ENCODE results near the gene COL4A4.

Gene COL4A4

DNA sequence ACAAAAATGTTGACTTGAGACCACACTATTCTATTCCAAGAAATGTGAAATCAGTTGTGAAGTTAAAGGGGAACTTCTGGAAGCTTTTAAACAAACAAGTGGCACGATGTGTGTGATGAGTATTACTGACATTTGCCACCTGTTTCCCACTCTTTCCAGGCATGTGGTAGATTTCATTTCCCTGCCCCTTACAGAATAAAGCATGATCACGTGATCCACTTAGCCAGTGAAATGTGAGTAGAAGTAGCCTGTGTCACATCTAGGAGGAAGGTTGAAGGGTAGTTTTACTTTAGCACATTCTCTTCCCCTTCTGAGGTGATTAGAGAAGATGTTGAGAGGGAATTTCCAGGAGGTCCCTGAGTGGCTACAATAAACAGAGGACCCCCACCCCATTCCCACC, 3.8 kb downstream of the COL4A4 start:
- no peak for DNase-seq

DNA sequence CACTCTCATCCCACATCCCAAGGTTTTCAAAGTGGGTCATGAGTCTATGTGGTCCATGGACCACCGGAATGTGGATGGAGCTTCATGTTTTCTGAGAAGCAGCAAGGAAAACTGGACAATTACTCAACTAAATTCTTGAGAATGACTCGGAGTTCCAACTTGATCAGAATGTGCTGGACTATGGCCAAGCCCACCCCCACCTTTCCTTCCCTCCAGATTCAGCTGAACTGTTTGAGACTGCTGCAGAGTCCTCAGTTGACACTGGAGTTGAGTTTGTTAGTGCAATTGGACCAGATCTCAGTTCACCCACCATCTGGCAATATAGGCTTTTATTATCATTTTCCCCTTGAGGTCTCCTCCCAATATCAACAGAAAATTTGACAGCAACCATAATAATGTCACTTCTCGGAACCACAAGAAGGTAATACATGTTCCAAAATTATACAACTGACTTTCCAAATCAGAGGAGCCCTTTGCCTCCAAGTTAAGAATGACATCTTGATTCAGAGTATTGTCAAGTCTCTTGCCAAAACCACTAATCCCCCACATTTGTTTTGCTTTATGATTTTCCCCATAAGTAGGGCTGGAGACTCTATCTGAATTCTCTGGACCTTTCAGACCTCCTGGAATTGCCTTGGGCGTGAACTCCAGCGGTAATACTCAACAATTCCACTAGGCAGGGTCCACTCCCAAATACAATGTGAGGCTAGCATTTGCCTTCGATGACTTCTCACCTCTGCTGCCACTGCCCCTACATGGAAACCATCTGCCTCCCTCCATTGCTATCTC, 8.8 kb downstream of the COL4A4 start:
- no peak for DNase-seq

DNA sequence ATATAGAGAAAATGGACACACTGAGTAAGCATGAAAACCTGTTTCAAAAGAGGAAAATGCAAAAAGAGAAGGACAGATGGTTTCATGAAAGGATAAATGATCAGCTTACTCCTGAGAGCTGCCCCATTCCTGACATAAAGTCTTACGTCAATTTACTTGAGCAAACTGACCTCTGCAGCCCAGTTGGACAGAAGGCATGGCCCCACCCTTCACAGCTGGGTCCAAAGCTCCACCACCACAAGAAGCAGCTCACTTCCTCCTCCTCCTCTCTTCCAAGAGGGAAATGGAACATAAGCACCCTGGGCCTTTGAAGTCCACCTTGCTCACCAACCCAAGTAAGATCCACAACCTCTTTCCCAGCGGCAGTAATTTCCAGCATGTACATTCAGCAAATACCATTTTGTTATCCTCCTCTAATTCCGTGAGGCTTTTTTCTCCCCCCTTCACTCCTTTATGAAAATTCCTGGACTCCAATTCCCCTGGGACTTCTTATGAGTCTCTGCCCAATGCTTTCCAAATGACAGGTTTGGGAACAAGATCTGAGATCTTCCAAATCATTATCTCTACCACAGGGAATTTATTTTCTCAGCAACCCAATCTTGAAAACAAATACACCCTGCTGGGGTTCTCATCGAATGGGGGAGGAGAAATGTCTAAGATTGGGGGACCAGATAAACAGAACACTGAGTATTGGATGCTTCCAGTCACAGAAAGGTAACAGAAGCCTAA, 10.1 kb downstream of the COL4A4 start:
- no peak for DNase-seq

DNA sequence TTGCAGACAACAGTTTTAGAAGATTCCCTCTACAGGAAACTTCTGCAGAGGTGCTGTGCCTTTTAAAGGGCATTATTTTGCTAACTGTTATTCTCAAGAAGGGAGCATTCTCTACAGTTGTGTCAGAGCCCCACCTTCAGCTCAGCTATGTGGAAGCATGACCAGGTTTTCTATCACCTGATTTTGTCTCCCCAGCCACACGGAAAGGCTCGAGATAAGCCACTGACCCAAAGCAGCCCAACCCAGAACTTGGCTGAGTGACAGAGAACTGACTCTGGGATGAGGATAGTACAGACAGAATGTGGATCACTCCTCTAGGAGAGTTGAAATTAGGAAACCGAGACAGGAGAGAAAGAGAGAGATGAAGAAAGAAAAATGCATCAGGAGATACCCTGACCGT, 10.7 kb downstream of the COL4A4 start:
- no peak for DNase-seq

DNA sequence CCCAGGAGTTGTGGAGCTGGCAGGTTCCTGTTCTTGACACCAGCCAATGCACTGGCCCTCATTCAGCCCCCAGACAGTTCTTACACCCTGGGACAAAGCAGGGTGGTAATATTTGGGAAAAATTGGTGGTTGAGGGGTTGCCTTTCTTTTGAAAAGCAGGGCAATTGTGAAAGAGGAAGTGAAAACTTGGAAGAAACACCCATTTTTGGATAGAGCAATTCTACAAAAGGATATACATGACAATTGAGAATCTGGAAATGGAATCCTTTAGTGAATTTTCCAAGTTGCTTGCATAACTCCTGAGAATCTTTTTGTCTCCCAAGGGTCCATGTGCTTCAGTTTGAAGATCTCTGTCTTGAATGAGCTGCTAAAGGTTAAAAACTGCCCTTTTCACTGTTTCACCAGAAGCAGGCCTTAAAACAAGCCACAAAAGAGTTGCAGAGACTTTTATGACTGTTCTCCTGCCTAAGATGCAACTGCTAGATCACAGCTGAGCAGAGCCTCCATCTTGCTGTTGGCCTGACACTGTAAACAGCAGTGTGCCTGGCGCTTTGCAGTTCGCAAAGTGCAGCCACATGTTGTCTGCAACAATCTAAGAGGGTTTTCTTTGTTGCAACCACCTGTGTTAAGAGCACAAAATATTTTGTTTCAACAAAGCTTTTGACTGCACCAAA, 11.8 kb downstream of the COL4A4 start:
- DNase-seq, result no peak

DNA sequence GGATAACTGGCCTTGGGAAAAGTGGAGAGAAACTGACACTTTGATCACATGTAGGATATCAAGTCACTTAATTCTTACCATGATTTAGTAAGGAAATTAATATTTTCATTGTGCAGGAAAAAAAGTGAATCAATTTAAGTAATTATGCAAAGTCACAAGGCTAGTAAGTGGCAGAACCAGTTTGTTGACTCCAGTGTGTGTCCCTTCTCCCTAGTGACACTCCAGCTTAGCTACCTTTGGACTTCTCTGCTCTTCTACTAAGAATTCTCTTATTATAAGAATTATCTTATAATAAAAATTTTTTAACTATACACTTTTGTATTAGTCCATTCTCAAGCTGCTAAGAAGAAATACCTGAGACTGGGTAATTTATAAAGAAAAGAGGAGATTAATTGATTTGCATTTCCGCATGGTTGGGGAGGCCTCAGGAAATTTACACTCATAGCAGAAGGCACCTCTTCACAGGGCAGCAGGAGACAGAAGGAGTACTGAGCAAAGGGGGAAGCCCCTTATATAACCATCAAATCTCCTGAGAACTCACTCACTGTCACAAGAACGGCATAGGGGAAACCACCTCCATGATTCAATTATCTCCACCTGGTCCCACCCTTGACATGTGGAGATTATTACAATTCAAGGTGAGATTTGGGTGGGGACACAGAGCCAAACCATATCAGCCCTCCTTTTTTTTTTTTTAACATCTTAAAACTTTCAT, 13.6 kb downstream of the COL4A4 start:
- DNase-seq, result no peak

DNA sequence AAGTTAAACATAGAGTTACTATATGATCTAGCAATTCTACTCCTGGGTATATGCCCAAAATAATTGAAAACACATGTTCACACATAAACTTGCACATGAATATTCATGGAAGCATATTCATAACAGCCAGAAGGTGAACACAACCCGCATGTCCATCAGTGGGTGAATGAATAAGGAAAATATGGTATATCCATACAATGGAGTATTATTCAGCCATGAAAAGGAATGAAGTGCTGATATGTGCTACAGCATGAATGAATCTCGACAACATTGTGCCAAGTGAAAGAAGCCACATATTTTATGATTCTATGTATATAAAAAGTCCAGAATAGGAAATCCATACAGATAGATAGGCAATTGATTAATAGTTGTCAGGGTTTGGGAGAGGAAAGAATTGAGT, 15.9 kb downstream of the COL4A4 start:
- no peak for DNase-seq

DNA sequence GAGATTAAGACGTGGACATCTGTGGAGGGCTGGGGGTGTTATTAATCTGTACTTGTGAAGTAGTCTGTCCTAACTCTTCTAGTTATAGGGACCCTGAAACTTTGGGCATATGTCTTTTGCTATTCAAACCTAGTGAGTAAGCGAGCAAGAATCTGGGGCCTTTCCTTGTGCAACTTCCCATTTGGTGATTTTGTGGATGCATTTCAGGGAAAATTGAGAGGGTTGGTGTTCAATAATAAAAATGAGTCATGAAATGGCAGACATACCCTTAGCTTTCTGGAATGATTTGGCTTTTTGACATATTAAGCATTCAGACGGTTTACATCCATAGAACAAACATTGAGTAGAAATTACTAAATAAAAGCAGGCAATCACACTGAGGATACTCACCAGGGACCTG, 17.0 kb downstream of the COL4A4 start:
- DNase-seq, result no peak

DNA sequence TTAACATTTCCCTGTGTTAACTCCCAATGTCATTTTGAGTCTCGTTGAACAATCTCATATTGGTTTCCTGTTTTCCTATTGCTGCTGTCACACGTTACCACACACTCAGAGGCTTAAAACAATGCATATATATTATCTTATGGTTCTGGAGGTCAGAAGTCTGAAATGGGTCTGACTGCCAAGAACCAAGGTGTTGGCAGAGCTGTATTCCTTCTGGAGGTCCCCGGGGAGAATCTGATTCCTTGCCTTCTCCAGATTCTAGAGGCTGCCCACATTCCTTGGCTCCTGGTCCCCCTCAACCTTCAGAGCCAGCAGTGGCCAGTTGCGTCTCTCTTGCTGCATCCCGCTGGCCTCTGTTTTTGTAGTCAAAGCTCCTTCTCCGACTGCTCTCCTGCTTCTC, 17.5 kb downstream of the COL4A4 start:
- DNase-seq, result no peak

DNA sequence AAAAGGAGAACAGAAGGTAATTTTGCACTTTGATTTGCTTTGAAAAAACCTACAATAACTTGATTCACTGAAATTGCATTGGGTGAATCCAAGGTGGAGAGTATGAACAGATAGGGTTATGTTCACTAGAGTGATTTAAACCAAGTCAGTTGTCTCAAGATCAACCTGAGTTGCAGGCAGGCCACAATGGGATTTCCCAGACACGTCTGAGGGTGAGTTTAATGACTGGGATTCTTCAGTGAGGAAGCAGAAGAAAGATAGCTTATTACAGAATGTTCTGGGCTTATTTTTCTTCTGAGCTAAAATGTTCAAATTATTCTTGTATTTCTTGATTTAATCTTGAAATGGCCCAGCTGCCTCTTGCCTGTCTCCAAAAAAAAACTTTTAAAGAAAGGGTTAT, 20.1 kb downstream of the COL4A4 start:
- DNase-seq, result no peak

DNA sequence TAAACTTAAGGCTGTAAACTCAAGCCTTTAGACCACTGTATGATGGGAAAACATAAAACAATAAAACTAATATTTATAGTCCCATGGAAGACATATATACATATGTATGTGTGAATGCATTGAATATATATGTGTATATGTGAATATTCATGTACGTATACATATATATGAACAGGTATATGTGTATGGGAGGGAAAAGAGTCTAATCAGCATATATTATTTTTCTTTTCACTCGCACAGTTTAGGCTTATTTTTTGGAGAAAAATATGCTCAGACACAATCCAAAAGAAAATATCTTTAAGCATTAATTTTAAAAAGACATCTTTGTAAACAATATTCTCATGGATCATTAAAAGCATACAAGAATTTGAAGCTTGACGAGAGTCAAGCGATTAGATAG, 22.7 kb downstream of the COL4A4 start:
- DNase-seq, result no peak

DNA sequence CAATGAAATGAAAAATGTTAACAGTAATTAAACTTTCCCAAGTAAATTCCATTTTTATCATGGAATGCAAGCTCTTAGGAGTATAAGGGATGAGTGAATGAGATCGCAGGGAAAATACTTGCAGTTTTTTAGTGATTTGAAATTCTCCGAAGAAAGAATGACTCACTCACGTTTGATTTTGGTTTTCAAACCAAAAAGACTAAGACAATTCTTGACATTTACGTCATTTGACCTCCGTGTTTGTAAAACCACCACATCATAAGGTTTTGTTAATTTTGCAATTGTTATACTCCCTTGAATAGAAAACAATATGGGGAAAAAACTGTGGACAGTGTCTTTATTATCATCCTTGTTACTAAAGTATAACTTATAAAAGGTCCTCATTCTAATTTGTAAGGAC, 29.4 kb downstream of the COL4A4 start:
- DNase-seq, result no peak

DNA sequence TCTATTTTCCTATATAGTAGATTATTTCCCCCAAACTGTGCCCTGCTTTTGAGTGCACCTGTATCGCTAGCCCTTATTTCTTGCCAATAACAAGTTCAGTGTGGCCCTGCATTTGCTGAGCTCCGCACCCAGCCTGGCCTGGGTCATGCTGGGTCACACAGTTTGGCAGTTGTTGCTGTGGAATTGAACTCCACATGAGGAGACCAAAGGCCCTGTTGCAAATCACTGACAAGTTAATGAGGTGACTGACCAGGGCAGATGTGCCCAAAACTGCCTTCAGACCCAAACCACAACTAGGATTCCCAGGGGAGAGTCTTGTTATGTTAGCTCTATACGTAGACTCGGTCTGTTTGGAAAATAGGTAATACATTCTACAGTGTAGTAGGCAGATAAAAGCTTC, 31.0 kb downstream of the COL4A4 start:
- DNase-seq, result no peak

DNA sequence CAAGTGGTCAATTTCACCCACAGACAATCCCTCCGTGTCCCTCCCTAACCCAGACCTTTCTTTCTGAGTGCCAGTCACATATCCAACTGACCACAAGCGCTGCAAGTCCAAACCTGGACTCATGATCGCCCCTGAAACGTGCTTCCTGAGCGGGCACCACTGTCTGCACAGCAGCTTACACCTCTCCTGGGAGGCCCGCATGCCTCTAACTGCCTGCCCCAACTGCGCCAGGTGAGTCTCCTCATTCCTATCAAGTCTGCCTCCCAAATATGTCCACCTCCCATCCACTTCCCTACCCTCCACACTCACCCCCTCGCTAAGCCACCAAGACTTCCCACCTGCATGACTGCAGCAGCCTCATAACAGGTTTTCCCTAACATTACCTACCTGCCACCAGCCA, 33.4 kb downstream of the COL4A4 start:
- no peak for DNase-seq

DNA sequence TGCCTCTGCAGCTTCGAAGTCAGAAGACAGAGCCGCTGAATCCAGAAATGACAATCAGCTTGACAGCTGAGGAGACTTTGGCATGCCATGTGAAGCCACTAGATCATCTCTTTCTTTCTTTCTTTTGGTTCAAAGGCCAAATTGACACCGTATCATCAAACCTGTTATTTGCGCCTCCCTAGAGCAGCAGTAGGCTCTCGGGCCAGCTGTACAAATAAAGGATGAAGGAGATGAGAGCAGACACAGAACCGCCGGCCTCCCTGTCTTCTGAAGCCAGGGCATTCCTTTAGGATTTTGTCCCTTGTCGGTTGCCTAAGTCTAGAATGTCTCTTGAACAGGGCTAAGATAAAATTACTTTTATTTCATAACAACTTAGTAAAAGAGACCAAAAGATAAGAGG, 36.8 kb downstream of the COL4A4 start:
- DNase-seq, result no peak

DNA sequence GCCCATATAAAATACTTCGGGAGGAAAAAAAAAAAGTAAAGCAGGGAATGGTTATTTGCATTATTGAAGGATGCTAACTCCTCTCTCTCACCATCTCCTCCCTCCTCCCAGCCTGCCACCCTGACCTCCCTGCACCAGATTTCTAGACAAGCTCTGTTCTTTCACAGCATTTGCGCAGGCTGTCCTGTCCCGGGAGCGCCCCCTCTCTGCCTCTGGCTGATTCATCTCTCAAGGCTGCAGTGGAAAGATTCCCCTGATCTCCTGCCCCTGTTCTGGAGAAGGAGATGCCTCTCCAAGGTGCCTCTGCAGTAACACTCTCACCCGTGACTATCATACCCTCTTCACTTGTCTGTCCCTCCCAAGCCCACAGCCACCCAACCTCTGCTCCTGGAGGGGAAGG, 38.5 kb downstream of the COL4A4 start:
- DNase-seq, result no peak

DNA sequence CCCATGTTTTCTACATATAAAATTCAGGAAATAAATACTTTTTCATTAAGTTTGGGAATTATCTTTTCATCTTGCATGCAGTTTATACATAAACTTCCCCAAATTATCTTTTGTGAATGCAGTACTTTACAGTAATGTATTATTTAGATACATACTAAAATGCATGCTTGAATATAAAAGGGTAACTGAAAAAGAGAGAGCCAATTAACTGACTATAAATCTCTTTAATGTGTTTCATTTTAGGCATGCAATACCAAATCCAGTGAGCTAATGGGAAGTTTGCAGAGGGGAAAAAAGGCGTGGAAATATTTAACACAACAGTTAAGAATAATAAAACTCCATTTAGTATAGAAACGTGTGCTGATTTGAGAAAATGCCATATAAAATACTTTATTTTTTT, 39.2 kb downstream of the COL4A4 start:
- no peak for DNase-seq

DNA sequence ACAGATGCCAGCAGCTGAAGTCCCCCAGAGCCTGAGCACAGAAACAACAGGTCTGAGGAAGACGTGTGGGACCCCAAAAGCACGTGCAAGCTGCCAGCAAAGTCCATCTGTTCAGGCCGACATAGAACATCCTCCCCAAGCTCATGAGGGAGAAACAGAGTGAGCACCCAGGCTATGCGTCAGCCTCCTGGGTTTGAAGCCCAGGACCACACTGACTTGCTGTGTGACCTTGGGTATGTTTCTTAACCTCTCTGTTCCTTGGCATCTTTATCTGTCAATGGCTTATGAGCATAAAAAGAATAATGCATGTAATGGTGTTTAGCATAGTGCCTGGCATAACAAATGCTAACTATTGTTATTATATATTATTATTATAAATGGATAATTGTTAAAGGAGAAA, 40.3 kb downstream of the COL4A4 start:
- no peak for DNase-seq

DNA sequence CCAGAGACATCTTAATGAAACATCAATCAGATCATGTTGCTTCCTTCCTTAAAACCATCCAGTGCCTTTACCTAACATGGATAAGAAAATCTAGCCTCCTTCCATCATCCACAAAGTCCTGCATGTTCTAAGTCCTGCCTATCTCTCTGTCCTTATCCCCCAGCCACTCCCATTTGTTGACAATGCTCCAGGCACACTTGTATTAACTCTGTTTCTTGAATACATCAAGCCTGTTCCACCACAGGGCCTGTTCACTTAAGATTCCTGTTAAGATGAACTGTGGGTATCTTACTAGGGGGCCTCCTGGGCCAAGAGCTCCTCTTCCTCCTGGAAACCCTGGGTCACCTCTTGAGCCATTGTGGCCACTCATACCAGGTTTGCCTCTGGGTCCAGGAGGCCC, 45.7 kb downstream of the COL4A4 start:
- DNase-seq, result no peak

DNA sequence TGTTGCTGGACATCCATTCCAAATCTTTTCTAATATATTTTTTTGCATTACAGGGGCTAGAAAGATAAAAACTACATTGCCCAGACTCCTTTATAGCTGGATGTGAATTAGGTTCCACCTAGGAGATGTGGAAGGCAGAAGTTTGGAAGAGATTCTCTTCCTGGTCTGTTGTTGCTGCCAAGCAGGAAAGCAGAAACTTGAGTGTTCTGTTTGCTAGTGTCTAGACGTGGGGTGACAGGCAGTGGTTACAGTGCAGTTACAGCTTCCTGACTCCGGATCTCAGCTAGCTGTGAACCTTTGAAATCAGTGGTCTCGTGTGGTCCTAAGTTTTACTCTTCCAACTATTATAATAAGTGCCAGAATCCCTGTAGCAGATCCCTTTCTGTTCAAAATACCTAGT, 46.2 kb downstream of the COL4A4 start:
- no peak for DNase-seq

DNA sequence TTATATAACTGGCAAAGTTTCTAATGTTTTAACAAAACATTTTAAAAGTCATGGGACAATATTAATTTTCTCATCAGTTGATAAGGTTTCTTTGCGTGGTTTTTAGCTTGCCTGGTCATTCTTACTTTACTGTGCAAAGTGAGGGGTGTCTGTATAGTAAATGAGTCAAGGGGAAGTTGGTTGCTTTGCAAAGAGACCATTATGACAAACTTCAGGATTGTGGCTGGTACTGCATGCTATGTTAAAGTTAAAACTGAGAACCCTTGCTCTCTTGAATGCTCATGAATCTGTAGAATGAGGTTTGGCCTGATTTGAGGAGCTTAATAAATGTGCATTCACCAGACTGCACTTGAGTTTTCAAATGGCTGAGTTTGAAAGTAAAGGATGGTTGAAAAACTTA, 47.0 kb downstream of the COL4A4 start:
- no peak for DNase-seq

DNA sequence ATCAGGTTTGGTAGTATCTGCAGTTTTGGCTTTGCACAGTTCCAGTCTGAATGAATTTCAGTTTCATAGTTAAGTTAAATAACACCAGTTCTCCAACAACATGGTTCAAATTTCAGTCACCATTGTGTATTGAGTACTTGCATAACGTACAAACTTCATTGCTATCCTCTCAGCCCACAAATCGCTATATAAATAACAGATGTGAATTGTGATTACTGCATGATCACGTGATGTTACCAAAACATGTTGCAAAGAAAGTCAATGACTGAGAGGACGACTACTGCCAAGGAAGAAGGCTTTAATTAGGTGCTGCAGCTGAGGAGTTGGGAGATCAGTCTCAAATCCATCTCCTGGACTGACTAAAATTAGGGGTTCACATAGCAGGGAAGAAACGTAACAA, 48.2 kb downstream of the COL4A4 start:
- no peak for DNase-seq

Data from activated CD8-positive, alpha-beta memory T cell treated with anti-CD3 and anti-CD28 coated beads, Interleukin-2, amount 50 U/mL, for 48 hours (primary cell).